ENCODE data around the gene HSD17B4.
"Not testable (repeated sequence)": the region's sequence is repeated elsewhere in the genome, so short reads cannot be mapped to it uniquely, and the experiment has no call there.

The HSD17B4 gene

GRCh38 chr5:119435436-119436132 lies 16.7 kb upstream of the HSD17B4 start:
- DNase-seq, result peak; percentile 25 to 41 (median 38)

- DNase-seq, result not testable (repeated sequence)
Measured at GRCh38 chr5:119437785-119438586, 14.3 kb upstream of the HSD17B4 start.

- DNase-seq, result not testable (repeated sequence)
Measured at GRCh38 chr5:119438587-119438917, 13.7 kb upstream of the HSD17B4 start.

GRCh38 chr5:119439140-119439631 lies 13.1 kb upstream of the HSD17B4 start:
- no peak for DNase-seq

GRCh38 chr5:119439632-119440031 lies 12.7 kb upstream of the HSD17B4 start:
- not testable (repeated sequence) for DNase-seq

- DNase-seq, result not testable (repeated sequence)
Measured at GRCh38 chr5:119444643-119445042, 7.7 kb upstream of the HSD17B4 start.

GRCh38 chr5:119445544-119445943 lies 6.8 kb upstream of the HSD17B4 start:
- DNase-seq, result no peak

GRCh38 chr5:119449882-119450281 lies 2.4 kb upstream of the HSD17B4 start:
- no peak for DNase-seq

- DNase-seq, result not testable (repeated sequence)
Measured at GRCh38 chr5:119450627-119451026, 1.7 kb upstream of the HSD17B4 start.

- DNase-seq, result no peak
Measured at GRCh38 chr5:119451561-119451960, 736 bp upstream of the HSD17B4 start.

- DNase-seq, result no peak
Measured at GRCh38 chr5:119452060-119452372, 281 bp upstream of the HSD17B4 start.

GRCh38 chr5:119453040-119453373 lies 710 bp downstream of the HSD17B4 start:
- DNase-seq, result no peak

GRCh38 chr5:119454171-119454570 lies 1.9 kb downstream of the HSD17B4 start:
- DNase-seq, result no peak

- DNase-seq, result no peak
Measured at GRCh38 chr5:119458911-119459632, 6.8 kb downstream of the HSD17B4 start.

- DNase-seq, result no peak
Measured at GRCh38 chr5:119465640-119466039, 13.3 kb downstream of the HSD17B4 start.

GRCh38 chr5:119468286-119468685 lies 16.0 kb downstream of the HSD17B4 start:
- no peak for DNase-seq

GRCh38 chr5:119470105-119470763 lies 17.9 kb downstream of the HSD17B4 start:
- no peak for DNase-seq

- no peak for DNase-seq
Measured at GRCh38 chr5:119470851-119471451, 18.7 kb downstream of the HSD17B4 start.

- DNase-seq, result no peak
Measured at GRCh38 chr5:119473241-119473640, 20.9 kb downstream of the HSD17B4 start.

- no peak for DNase-seq
Measured at GRCh38 chr5:119476341-119476740, 24.0 kb downstream of the HSD17B4 start.

GRCh38 chr5:119478781-119479180 lies 26.5 kb downstream of the HSD17B4 start:
- no peak for DNase-seq

- not testable (repeated sequence) for DNase-seq
Measured at GRCh38 chr5:119480629-119481028, 28.3 kb downstream of the HSD17B4 start.

- no peak for DNase-seq
Measured at GRCh38 chr5:119483155-119483554, 30.9 kb downstream of the HSD17B4 start.

All from activated CD4-positive, CD25-positive, alpha-beta regulatory T cell (primary cell).